ENCODE results near the gene RAPGEF4.

- no peak for TF ChIP-seq CTCF (IDR thresholded peaks at IDR 0.05; ENCODE audit: low read depth, low read length, poor library complexity, severe bottlenecking)
- no peak for TF ChIP-seq EZH2phosphoT487 (IDR thresholded peaks at IDR 0.05; ENCODE audit: borderline replicate concordance, low read length)
Observed at GRCh38 chr2:172693529-172694455, 41.9 kb upstream of the RAPGEF4 start.
